D341Med (cell line): ENCODE measurements around the gene OFD1.
A peak's percentile ranks its signal among the peaks of the same experiment; 100 is the strongest.

Experiments
- DNase-seq: peaks from one replicate; pipeline ENCODE4 v3.0.0; 2012; ENCODE audit warnings: low spot score

The OFD1 gene

DNA sequence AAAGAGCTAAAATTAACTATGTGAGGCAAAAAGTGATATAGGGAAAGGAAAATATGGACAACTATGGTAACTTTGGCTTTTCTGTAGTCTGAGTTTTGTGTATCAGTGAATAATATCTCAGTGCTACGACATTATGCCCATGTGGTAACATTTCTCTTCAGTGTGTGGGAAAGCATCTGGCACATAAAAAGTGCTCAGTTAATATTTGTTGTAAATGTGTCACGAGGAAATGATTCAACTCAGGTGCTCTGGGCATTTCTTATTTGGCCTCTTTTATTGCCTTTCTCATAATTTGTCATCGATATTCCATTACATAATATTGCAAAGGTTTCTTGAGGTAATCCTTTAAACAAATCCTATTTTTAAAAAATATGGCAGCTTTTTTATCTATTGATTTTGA is 17.6 kb downstream of the OFD1 start:
- DNase-seq: no peak

DNA sequence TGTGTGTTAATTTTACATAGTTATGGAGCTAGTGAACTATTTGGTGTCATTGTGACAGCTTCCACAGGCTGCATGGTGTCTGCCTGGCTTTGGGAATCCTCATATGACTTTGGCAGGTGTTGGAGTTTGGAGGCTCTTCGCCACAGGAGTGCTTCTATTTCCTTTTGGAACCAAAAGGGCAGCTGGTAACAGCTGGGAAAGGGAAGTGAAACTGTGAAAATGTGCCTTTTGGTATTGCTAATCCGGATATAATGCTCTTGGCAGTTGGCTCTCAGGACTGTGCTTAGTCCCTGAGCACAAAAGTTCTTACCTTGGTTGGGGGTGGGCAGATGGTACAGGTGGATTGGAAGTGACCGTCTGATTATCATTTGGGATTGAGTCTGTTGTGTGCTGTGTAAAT is 18.1 kb downstream of the OFD1 start:
- DNase-seq: no peak

DNA sequence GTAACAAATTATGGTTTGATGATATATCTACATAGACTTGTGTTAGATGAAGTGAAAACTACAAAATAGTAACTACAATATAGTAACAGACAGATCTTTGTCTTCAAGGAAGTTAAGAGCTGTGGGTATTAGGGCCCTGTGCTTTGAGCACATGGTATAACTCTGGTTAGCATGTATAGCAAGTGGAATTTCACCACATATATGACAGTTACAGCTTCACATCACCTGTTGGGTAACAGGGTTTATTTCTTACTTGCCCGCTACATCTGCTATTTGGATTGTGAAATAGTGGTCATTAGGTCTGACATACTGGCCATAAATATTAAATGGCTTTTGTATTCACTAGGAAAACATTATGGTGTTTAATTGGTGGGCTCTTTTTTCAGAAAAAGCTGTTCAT is 20.2 kb downstream of the OFD1 start:
- DNase-seq: no peak

DNA sequence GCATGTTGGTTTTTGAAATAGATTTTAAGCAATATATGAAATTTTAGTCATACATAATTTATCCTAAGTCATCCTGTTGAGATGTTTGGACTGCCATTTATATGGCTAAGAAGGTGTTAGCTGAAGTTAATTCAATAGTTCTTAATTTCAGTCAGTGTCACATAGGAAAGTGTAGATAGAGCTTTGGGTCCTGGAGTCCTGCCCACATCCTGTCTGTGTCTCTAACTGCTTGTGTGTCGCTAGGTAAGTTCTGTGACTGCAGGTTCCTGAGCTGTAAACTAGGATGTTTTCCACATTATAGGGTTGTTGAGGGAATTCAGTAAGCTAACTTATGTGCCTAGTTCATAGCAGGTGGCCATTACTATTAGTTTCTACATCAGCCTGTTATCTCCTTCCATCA is 20.7 kb downstream of the OFD1 start:
- no peak for DNase-seq

DNA sequence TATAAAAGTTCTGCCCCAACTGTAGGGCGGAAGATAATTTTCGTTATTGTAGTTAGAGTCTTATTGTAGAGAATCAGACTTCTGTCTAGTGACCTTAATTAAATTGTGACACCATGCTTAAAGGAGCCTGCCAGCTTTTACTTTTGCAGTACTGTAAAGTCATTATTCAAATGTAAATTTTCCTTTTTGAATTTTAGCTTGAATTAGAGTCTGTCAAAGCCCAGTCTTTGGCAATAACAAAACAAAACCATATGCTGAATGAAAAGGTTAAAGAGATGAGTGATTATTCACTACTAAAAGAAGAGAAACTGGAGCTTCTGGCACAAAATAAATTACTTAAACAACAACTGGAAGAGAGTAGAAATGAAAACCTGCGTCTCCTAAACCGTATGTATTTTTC is 21.8 kb downstream of the OFD1 start:
- DNase-seq: no peak

DNA sequence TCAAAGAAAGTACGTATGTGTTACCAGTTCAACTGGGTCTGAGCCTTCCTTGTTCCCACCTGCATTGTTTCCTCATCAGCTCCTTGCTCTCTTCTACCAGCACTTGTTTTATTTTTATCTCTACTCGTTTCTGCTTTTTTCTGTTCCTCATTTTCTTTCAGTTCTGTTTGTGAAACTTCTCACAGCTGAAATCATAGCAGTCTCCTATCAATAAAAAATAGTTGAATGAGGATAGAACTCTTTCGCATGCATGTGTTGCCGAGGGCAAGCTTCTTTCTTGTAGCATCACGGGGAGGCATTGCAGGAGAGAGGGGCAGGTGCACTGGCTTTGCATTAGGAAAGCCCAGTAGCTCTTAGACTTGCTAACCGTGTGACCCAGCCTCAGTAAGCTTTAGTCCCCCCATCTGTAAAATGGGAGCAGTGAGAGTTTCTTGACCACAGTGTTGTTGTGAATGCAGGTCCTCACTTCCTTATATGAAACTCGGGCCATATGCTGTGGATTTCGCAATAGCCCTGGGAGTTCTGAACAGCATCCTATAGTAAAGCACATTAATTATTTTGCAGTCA is 24.7 kb downstream of the OFD1 start:
- DNase-seq: no peak

DNA sequence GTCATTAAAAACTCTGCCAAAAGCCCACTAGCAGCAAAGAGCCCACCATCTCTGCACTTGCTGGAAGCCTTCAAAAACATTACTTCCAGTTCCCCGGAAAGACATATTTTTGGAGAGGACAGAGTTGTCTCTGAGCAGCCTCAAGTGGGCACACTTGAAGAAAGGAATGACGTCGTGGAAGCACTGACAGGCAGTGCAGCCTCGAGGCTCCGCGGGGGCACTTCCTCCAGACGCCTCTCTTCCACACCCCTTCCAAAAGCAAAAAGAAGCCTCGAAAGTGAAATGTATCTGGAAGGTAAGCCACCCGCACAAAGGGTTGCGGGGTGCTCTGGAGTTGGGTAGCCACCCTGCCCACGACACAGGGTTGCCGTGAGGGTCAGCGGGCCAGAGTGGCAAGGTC is 25.9 kb downstream of the OFD1 start:
- no peak for DNase-seq

DNA sequence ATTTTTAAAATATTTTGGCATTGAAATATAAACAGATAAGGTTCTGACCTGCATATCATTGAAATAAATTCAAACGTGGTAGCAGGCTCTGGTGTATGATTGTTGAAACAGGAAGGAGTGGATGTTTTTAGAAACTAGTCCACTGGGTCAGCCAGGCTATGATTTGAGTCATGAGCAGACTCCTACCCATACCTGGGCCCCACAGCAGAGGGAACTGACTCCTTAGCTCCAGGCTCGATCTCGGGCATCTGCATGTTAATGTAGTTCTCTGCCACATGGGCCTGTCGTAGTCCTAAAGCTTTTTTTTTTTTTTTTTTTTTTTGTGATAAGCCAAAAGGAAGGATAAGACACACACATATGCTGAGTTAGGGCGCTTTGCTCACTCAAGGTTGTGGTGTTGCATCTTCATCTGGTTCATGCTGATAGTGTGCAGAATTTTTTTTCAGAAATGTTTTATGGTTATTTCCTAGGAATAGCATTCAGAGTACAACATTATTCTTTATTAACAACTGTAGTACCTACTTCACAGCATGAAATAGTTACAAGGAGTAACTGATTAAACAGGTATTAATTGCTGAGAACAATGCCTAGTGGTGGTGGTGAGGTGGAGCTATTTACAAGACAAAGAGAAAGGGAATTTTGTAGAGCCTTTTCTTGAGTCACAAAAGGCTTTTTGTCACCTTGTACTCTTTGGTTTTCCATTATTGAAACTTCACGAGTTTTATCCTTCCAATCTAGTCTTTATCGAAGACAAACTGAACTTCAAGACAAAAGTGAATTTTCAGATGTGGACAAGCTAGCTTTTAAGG is 27.3 kb downstream of the OFD1 start:
- DNase-seq: no peak

DNA sequence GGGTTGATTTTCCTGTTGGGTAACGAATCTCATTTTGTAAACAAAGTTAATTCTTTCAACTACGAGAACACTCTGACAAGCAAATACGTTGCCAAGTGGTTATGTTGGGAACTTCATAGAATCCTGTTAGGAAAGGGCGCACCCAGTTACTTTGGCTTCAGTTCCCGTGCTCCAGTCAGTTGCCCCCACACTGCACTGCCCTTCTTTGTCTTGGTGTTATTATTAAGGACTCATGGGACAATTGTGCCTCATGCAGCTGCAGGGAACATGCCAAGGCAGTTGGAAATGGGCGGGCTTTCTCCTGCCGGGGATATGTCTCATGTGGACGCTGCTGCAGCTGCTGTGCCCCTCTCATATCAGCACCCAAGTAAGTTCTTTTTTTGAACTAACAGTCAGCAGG is 28.9 kb downstream of the OFD1 start:
- no peak for DNase-seq

DNA sequence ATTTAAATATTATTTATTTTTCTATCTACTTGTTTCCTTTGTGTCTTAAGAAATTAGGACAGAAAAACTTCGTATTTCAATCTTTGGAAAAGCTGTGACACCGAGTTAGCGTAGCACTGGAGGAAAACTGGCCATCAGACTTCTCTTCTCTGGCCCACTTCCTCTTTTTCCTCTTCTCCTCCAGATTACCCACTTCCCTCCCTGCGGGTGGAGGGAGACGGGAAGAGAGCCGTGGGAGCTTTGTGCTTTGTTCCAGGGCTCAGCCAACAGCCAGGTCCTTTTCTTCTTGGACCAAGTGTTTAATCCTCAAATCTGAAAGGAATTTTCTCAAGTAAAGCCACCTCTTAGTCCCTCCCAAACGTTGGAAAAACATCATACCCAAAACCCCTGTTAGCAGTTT is 29.7 kb downstream of the OFD1 start:
- DNase-seq: no peak

DNA sequence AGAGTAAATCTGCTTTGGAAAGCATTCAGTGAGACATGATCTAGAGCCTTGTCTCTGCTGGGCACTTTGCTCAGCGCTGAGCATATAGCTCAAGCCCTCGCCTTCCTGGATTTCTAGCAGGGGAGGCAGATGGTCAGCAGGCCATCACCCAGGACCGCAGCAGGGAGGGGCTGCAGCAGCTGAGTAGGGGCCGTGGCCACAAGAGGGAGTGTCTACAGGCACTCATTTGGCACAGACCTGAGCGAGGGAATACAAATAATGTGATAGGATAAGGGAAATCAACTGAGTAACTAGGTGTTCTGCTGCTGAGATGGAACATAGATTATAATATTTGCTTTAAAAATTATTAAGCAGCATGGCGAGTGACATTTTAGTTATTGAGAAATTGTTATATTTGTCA is 30.2 kb downstream of the OFD1 start:
- DNase-seq: peak; percentile 49

DNA sequence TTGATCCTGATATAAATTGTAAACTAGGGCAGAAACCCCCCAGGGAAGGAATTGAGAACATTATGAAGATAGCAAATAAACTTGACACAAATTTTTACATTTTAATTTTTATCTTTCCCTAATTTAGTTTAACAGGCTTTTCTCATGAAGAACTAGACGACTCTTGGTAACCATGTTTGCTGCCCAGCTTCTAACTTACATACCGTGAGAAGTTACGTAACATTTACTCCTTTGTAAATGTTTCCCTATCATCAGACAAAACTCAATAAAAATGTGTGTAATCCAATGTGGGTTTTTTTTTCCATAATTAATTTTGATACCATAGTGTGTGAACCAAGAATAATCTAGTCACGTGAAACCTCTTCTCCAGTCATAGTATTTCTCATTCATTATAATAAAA is 34.4 kb downstream of the OFD1 start:
- no peak for DNase-seq

DNA sequence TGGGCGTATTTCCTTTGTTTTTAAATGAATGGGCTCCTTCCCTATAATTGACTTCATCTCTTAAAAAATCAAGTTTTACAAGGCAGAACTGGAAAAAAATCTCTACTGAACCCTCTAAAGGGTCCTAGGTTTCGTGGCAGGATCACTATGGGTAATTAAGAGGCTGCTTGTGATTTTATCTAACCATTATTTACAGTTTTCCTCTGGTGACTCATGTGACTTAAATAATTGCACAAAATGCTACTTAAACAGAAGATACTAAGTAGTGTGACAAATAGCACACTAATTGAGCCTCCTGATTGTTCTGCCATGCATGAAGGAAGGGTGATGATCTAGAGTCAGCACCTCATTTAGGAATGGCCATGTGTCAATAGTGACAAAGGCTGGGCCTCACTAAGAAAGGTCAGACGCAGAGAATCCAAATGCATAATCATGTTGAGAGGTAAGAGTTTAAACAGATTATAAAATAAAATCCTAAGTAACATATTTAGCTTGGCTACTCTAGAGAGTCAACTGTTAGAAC is 35.5 kb downstream of the OFD1 start:
- DNase-seq: no peak

DNA sequence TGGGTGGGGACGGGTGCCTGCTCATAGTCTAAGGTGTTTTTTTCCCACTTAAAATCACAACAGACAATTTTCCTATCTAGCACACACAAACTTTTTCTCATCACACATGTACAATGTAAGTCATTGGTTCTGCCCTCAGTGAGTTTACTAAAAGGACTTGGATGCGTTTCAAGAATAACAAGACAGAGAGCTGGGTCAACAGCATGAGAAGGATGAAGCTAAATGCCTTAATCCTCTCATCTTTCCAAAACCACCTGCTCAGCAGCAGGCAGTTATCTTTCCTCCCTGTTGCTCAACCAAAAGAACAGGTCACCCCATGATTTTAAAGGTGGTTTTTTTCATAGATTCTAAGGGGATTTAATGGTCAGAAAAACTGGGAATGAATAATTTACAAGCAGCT is 40.1 kb downstream of the OFD1 start:
- no peak for DNase-seq

DNA sequence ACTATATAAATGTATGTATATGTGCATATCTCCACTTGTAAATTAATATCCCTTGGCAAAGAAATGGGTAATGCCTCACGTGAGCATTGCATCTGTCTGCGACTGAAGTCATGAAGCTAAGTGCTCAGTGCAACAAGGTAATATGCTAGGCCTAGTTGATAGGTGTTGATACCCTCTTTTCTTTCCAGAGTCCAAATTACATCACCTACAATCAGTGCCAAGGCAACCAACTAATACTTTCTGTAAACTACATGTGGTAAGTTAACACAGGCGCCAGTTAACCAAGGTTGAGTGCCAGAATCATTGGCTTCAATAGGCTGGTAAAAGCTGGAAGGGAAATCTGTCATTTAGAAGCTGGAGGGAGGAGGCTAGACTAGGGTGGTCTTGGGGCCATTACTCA is 41.3 kb downstream of the OFD1 start:
- no peak for DNase-seq

DNA sequence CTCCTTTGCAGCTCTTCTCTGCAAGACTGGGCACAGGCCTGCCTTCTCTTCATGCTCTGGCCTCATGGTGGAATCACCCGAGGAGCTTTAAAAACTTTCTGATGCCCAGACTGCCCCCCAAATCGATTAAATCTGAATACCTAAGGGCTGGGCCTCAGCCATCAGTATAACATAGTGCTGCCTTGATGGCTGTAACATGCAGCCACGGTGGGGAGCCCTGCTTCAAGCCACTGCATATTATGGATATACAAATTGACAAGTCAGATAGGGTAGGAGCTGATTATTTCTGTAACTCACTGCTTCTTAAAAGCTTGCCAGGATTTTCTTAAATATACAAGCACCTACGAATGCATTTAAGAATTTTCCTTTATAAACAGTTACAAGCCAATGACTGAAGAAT is 41.8 kb downstream of the OFD1 start:
- no peak for DNase-seq

DNA sequence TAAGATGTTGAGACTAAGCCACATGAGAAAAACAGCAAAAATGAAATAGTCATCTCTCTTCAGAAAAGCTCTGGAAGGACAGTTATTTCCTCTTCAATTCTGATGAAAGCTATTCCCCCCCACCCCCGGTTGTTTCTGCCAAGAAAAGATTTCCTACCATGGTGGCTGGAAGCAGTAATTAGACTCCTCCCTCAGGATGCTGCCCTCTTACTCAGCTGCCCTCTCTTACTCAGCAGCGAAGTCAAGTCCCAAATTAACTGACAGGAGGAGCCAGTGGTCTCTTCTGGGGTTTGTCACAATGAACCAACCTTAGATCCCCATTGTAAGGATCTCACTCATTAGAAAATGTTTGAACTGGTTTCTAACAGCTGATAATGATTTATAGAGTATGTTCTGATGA is 44.4 kb downstream of the OFD1 start:
- DNase-seq: no peak

DNA sequence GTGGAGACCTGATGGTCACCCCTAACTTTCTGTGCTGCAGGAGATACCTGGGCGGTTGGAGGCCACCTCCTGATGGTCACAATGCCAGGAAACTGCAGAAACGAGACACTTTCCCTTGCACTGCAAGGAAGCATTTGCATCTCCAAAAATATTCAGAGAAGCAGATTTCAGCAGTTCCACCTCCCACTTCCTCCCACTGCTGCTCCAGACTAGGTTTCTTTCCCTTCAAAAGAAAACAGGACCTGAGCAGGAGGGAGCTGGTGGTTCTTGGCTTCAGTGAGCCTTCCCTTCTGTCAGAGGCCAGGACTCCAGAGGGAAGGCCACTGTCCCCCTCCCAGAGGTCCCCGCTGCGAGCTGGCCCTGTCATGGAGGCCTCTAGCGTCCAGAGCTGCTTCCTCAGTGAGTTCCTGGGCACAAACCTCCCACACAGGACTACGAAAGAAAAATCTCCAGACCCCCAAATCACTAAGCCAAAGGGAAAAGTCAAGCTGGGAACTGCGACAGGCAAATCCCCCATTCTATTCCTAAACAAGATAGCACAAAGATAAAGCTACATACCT is 46.4 kb downstream of the OFD1 start:
- no peak for DNase-seq

DNA sequence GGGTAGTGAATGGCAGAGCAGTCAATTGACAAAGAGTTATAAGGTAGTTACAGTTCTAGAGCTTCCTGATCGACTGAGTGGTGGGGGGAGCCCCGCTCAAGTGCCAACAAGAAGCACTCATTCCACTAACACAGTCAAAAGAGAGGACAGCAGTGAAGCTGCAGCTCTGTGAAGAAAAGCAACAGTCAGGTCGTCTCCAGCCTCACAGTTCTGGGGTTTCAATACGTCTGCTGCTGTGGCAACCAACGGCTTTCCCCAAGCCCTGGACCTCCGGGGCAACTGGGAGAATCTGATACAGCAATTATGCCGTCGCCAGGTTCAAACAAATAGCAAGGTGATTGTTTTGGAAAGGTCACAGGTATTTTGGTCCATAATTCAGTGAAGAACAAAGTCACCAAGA is 51.5 kb downstream of the OFD1 start:
- DNase-seq: no peak

DNA sequence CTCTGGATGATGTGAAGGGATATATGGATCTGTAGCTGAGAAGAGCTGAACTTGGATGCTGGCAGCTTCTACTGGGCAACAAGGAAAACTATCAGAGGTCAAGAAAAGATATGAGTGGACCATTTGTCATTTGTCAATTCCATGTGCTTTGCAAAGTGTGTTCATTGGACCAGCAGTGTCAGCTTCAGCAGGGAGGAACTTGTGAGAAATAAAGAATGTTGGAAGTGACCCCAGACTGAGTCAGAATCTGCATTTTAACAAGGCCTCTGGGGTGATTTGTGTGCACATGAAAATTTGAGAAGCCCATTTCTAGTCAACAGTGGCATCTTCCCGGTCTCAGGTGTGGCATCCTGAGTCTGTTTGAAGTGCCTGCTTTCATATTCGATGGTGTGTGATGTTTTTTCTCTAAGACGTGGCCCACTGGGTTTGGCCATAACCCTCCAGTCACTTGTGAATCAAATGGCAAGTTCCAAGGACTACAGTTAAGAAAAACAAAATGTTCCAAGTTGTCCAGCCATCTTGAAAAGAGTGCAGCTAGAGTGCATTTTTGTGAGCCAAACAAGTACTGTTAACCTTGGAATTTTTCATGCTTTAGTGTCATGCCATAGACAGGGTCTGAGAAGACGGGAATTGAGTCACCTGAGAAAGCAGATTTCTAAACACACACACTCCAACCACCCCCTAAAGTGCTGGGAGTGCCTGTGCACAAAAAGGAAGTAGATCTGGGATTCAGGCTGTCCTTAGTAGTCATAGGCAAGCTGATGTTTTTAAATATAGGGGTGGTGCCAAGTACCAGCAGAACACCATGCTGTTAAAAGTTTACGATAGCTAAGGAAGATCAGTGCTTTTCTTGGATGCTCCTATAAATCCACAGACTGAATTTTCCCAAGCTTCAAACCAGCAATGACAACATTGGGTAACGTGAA is 55.9 kb downstream of the OFD1 start:
- no peak for DNase-seq

DNA sequence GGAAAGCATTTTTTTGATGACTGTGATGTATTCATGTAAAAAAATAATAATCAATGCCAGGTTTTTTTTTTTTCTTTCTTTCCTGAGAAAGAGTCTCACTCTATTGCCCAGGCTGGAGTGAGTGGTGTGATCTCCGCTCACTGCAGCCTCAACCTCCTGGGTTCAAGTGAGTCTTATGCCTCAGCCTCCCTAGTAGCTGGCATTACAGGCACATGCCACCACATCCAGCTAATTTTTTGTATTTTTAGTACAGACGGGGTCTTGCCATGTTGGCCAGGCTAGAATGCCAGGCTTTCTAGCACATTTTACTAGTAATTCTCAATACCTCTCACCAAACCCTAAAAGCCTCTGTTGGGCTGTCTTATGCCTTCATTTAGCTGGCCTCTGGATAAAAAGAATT is 56.6 kb downstream of the OFD1 start:
- DNase-seq: no peak

DNA sequence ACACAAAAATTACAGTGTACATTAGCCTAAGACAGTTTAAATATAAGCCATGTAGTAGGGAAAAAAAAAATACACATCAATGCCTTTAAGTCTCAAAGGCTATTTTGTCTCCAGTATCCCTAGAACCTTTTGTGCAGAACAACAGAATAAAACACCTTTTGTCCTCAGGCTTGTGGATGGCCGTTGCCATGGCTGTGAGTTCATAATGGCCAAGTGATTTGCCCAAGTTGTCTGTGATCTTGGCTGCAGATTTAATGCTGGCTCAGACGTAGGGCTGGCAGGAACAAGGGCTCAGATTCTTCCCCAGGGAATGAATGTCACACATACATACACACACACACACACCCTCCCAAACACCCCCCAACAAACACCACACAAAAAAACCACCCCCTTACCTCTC is 57.0 kb downstream of the OFD1 start:
- no peak for DNase-seq

DNA sequence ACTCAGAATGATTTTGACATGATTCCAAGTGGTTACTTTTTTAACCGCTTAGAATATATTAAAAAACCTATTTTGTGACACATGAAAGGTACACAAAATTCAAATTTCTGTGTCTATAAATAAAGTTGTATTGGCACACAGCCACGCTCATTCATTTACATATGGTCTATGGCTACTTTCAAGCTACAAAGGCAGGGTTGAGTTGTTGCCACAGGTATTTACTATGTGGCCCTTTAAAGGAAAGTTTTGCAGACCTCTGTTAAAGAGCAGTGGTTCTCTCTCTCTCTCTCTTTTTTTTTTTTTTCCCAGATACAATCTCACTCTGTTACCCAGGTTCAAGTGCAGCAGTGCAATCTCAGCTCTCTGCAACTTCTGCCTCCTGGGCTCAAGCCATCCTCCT is 59.3 kb downstream of the OFD1 start:
- DNase-seq: no peak
